GM18520 (cell line): ENCODE results near the gene MYBPC1.
"Not testable (repeated sequence)": the region's sequence is repeated elsewhere in the genome, so short reads cannot be mapped to it uniquely, and the experiment has no call there.

Experiments
- ATAC-seq: cut with Tn5 transposase; IDR thresholded peaks from one replicate; pipeline ENCODE4 v1.9.1; 2021; ENCODE audit not compliant: unreplicated experiment

Gene MYBPC1

GRCh38 chr12:101594700-101595099, at the start of gene MYBPC1:
TSS of gene MYBPC1 (plus strand) at chr12:101594971. CDS start at chr12:101595071, 100 bp downstream.
- no peak for ATAC-seq

- no peak for ATAC-seq
Observed at GRCh38 chr12:101551362-101552114, 43.2 kb upstream of the MYBPC1 start.

GRCh38 chr12:101552277-101552676, 42.5 kb upstream of the MYBPC1 start:
- no peak for ATAC-seq

DNA sequence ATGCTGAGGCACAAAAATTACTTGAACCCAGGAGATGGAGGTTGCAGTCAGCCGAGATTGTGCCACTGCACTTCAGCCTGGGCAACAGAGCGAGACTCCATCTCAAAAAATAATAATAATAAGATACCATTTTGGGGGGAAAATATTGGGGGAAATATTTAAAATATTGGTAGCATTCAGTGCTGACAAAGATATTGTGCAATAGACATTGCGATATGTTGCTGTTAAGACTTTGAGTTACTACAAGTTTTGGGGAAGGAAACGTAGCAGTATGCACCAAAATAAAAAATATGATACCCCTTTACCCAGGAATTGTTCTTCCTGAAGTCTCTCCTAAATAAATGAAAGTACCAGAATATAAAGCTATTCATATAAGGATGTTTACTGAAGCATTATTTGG, 37.7 kb upstream of the MYBPC1 start:
- no peak for ATAC-seq

- not testable (repeated sequence) for ATAC-seq
Observed at GRCh38 chr12:101558726-101559125, 36.0 kb upstream of the MYBPC1 start.

DNA sequence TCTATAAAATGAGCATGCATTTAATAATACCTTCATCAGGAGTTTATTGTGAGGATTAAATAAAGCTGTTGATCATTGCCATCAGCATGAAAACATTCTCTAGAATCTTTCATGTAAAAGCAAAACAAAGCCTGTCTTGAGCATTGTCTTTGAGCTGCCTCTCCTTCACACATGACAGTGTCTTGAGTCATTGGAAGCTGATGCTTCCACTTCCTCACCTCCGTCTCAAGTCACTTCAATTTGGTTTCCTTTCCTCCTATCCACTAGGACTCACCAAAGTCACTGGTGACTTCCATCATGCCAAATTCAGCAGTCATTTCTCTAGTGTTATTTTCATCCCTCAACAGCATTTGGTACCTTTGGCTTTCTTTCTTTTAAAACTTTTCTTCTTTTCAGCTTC, 31.6 kb upstream of the MYBPC1 start:
- no peak for ATAC-seq

GRCh38 chr12:101564912-101565311, 29.9 kb upstream of the MYBPC1 start:
- no peak for ATAC-seq

DNA sequence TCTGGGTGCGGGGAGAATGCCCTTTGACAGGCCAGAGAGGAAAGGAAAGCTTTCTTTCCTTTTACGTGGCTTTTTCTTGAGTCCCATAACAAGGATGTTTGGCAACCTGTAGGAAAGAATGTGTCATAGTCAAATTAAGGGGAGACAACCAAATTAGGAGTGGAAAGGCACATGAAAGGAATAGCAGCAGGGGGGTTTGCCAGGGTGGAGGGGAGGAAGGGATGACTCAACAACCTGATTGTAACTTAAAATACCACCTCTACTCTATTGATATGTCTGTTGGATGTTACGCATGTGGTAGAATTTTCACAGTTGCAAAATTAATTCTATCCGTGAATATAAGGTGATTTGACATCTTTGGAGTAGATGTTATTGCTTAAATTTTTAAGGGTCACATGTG, 28.5 kb upstream of the MYBPC1 start:
- no peak for ATAC-seq

DNA sequence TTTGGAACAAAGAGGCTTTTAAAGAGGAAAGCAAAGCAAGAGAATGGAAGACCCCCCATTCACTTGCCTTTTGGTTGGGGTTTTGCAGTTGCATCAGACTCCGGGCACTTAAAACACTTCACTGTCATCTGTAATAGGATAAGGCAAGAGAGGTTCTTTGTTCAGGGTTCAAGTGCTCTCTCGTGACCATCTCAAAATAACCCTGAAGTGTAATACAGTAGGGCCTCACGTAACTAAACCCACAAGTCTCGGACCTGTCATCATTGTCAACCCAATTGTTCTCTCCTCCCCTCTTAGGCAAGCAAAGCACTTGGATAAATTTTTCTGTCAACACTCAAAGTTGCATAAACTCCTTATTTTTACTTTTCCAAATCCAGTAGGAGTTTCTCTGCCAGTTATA, 26.9 kb upstream of the MYBPC1 start:
- ATAC-seq = no peak

DNA sequence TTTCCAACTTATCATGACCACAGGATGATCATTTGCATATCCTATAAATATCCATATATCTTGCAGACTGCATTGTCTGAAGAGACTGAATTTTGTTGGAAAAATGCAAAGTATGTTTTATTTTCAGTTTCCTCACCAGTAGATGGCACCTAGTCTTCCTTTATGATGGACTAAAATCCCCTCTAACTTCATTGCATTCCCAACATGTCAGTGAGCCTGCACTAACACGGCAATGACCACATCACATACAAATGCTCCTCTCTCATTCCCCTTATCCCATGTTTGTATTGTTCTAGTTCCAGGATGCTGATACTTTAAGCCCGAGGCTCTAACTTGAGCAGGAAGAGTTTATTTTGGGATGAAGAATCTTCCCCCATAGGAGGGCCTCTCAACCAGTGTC, 24.7 kb upstream of the MYBPC1 start:
- no peak for ATAC-seq

- no peak for ATAC-seq
Observed at GRCh38 chr12:101571105-101571504, 23.7 kb upstream of the MYBPC1 start.

DNA sequence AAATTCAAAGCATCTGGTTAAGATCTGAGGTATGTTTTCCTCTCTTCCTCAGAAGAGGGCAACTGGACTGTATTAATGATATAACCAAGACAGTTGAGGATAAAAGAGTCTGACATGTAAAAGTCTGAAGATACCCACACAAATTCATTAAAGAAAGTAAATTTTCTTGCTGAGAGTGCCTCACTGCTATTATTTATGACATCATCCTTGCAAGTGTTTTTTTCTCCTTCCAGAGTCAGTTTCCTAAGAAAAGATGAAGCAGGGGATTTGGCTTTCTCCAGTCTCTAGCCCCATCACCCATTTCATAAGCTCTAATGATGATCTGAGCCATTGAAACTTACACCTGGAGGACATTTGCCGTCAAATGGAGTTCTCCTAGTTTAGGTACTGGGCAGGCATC, 21.0 kb upstream of the MYBPC1 start:
- ATAC-seq = no peak

DNA sequence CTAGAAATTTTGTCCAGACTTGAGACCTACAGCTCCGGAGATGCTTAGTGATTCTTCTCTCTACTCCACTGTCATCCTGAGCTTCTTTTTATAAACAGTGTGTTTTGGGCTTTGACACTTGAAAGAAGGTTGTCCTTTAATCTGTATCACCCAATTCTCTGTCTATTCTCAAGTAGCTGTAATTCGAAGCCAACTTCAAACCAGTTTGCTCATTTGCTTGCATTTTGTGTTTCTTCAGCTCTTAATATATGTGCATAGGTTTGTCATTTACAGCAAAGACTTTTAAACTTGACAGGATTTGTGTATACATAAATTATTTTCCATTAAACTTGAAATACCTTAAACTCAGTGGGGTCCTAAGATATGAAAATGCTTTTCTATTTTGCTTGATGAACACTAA, 16.4 kb upstream of the MYBPC1 start:
- ATAC-seq = no peak

DNA sequence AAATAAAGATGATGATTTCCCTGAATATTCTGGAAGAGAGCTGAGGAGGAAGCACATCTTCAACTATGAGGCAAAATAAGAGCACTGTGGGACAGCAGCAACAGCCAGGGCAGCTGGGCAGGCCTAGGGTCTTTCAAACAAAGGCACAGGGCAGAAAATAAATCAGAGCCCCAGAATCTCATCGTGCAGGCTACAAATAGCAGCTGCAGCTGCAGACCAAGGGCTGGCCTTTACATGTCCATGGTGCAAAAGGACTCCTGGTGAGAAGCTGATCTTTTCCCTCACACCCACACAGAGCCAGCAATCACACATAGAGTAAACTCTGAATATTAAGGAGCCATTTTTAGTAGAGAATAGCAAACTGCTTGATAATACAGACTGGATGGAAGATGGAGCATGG, 13.6 kb upstream of the MYBPC1 start:
- no peak for ATAC-seq

GRCh38 chr12:101582937-101583336, 11.8 kb upstream of the MYBPC1 start:
- no peak for ATAC-seq

DNA sequence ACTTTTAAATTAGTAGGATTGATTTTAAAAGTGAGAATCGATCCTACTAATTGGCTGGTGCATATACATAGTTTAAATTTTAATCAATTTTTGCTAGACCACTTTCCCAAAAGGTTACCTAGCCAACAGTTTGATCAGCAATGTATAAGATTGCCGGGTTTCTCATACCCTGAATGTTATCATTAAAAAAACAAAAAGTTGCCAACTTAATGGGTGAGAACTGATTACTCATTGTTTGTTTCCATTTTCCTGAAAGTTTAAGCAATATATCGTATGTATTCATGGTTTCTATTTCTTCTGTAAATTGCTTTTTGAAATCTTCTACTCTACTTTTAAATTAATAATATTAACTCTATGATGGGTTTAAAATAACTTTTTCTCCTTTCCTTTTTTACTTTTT, 4.4 kb upstream of the MYBPC1 start:
- ATAC-seq = no peak

GRCh38 chr12:101591781-101592180, 3.0 kb upstream of the MYBPC1 start:
- no peak for ATAC-seq

- no peak for ATAC-seq
Observed at GRCh38 chr12:101592448-101592847, 2.3 kb upstream of the MYBPC1 start.

- ATAC-seq = no peak
Observed at GRCh38 chr12:101592921-101593320, 1.9 kb upstream of the MYBPC1 start.

DNA sequence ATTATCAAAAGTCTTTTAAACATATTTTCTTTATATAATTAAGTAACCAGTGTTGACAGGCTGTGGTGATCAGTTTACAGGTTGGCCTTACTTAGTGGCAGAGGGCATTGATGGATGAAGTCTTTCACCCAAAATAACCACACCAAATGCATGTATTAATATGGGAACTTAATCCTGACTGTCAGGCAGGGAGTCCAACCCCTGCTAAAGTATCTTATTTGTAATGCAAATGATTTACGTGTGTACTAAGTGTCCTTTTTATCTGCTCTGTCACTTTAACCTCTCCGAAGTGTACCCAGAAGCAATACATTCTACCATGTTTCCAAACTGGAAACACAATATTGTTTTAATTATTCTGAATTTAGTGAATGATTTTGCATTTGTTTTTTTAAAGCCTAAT, 1.4 kb downstream of the MYBPC1 start:
- ATAC-seq = no peak

- no peak for ATAC-seq
Observed at GRCh38 chr12:101597164-101597563, 2.4 kb downstream of the MYBPC1 start.

DNA sequence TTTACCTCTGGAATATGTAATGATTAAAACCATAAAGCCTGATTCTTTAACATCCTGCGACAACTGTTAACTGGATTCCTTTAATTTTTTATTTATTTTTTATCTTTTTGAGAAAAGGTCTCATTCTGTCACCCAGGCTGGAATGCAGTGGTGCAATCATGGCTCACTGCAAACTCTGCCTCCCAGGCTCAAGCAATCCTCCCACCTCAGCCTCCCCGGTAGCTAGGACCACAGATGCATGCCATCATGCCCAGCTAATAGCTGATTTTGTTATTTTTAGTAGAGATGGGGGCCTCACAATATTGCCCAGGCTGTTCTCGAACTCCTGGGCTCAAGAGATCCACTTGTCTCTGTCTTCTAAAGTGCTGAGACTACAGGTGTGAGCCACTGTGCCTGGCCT, 3.7 kb downstream of the MYBPC1 start:
- no peak for ATAC-seq

GRCh38 chr12:101599311-101599710, 4.5 kb downstream of the MYBPC1 start:
- ATAC-seq = no peak
